ENCODE results near the gene ETNK1.

GRCh38 chr12:22692964-22693555 is 68.1 kb downstream of the ETNK1 start:
- no peak for TF ChIP-seq CTCF (IDR thresholded peaks at IDR 0.05; ENCODE audit: low read depth, low read length)
- no peak for TF ChIP-seq EZH2phosphoT487 (IDR thresholded peaks at IDR 0.05; ENCODE audit: low read depth)

All from OCI-LY3 (cell line).